ENCODE data around the gene COIL. TPM values are rescaled to one million over a fixed set of nuclear protein-coding genes. Genes with fewer than 3 reads are reported as not detected.
A peak's percentile ranks its signal among the peaks of the same experiment; 100 is the strongest.

COIL gene
- total and polyA plus RNA-seq, 2 of the 13 experiments (the other 11 are each of a cell fraction or from before 2014, with no cell fraction given): 8.1 to 29.4 TPM

DNA sequence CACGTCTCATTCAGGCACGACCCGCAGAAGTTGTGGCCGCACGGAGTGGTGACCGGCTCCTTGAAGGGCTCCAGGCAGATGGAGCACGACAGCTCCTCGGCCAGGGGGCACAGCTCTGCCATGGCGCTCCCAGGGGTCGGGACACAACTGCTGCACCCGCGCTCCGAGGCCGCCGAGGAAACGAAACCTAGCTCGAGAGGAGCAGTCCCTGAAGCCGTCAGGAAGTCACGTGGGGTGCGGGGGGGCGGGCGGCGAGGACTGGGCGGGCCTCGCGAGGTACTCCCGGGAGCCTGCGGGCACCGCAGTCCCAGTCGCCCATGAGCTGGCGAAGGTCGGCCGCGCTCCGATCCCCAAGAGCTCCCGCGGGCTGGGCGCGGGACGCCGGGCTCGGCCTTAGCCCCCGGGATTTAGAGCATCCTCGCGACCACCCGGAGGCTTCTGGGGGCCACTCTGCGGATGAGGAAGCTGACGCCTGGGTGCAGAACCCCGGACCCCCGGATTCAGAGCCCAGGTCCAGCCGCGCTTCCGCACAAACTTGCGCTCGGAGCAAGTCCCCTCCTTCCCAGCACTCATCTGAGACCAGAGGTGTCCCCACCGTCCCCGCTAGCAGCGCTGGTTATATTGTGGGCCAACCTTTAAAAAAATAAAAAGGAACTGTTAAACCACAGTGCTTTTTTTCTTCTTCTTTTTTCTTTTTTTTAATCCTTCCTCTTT, 46.8 kb downstream of the COIL start, which contains the start of gene TRIM25 (continued):
- TF ChIP-seq ZSCAN22 (CRISPR knock-in tag; IDR thresholded peaks at IDR 0.05) (0 out of 2 replicates have a peak, but pooled peaks have one; percentile 49), TOE1 (CRISPR knock-in tag; IDR thresholded peaks at IDR 0.05) (peak; percentile 57; the same call in 1 of the 2 replicates), ZNF121 (CRISPR knock-in tag; IDR thresholded peaks at IDR 0.05) (peak; percentile 76), ZSCAN25 (CRISPR knock-in tag; IDR thresholded peaks at IDR 0.05) (peak; percentile 49; the same call in 1 of the 2 replicates), ZFX (CRISPR knock-in tag; IDR thresholded peaks at IDR 0.05; ENCODE audit: low read depth) (peak; percentile 93), SOX5 (CRISPR knock-in tag; IDR thresholded peaks at IDR 0.05; ENCODE audit: borderline replicate concordance) (peak; percentile 72; the same call in 1 of the 2 replicates), ZNF746 (CRISPR knock-in tag; IDR thresholded peaks at IDR 0.05) (peak; percentile 53; the same call in 1 of the 2 replicates), SOX6 (IDR thresholded peaks at IDR 0.05) (no peak), SOX6 (CRISPR knock-in tag; IDR thresholded peaks at IDR 0.05) (peak; percentile 60), RFX1 (IDR thresholded peaks at IDR 0.05) (no peak), ZBTB8A (CRISPR knock-in tag; IDR thresholded peaks at IDR 0.05; ENCODE audit: borderline replicate concordance, low read depth) (peak; percentile 82; the same call in 1 of the 2 replicates), ZFP36L2 (CRISPR knock-in tag; IDR thresholded peaks at IDR 0.05) (no peak), SRF (IDR thresholded peaks at IDR 0.05; ENCODE audit: low read depth, low read length) (no peak), ZNF547 (CRISPR knock-in tag; IDR thresholded peaks at IDR 0.05) (peak; percentile 82), ZNF75D (CRISPR knock-in tag; IDR thresholded peaks at IDR 0.05; ENCODE audit: borderline replicate concordance) (no peak), ATF7 (IDR thresholded peaks at IDR 0.05) (no peak), ATF7 (CRISPR knock-in tag; IDR thresholded peaks at IDR 0.05) (no peak), MBD4 (IDR thresholded peaks at IDR 0.05; ENCODE audit: borderline replicate concordance, low read length) (no peak)
- TF ChIP-seq, protein P1, sequence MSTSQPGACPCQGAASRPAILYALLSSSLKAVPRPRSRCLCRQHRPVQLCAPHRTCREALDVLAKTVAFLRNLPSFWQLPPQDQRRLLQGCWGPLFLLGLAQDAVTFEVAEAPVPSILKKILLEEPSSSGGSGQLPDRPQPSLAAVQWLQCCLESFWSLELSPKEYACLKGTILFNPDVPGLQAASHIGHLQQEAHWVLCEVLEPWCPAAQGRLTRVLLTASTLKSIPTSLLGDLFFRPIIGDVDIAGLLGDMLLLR (CRISPR knock-in tag; IDR thresholded peaks at IDR 0.05): peak; percentile 56
- TF ChIP-seq, protein P2, sequence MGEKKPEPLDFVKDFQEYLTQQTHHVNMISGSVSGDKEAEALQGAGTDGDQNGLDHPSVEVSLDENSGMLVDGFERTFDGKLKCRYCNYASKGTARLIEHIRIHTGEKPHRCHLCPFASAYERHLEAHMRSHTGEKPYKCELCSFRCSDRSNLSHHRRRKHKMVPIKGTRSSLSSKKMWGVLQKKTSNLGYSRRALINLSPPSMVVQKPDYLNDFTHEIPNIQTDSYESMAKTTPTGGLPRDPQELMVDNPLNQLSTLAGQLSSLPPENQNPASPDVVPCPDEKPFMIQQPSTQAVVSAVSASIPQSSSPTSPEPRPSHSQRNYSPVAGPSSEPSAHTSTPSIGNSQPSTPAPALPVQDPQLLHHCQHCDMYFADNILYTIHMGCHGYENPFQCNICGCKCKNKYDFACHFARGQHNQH (CRISPR knock-in tag; IDR thresholded peaks at IDR 0.05): peak; percentile 89
- TF ChIP-seq, protein P3, sequence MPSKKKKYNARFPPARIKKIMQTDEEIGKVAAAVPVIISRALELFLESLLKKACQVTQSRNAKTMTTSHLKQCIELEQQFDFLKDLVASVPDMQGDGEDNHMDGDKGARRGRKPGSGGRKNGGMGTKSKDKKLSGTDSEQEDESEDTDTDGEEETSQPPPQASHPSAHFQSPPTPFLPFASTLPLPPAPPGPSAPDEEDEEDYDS (CRISPR knock-in tag; IDR thresholded peaks at IDR 0.05): peak; percentile 93
- TF ChIP-seq, protein P4, sequence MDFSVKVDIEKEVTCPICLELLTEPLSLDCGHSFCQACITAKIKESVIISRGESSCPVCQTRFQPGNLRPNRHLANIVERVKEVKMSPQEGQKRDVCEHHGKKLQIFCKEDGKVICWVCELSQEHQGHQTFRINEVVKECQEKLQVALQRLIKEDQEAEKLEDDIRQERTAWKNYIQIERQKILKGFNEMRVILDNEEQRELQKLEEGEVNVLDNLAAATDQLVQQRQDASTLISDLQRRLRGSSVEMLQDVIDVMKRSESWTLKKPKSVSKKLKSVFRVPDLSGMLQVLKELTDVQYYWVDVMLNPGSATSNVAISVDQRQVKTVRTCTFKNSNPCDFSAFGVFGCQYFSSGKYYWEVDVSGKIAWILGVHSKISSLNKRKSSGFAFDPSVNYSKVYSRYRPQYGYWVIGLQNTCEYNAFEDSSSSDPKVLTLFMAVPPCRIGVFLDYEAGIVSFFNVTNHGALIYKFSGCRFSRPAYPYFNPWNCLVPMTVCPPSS (IDR thresholded peaks at IDR 0.05): no peak
- TF ChIP-seq, protein P5, sequence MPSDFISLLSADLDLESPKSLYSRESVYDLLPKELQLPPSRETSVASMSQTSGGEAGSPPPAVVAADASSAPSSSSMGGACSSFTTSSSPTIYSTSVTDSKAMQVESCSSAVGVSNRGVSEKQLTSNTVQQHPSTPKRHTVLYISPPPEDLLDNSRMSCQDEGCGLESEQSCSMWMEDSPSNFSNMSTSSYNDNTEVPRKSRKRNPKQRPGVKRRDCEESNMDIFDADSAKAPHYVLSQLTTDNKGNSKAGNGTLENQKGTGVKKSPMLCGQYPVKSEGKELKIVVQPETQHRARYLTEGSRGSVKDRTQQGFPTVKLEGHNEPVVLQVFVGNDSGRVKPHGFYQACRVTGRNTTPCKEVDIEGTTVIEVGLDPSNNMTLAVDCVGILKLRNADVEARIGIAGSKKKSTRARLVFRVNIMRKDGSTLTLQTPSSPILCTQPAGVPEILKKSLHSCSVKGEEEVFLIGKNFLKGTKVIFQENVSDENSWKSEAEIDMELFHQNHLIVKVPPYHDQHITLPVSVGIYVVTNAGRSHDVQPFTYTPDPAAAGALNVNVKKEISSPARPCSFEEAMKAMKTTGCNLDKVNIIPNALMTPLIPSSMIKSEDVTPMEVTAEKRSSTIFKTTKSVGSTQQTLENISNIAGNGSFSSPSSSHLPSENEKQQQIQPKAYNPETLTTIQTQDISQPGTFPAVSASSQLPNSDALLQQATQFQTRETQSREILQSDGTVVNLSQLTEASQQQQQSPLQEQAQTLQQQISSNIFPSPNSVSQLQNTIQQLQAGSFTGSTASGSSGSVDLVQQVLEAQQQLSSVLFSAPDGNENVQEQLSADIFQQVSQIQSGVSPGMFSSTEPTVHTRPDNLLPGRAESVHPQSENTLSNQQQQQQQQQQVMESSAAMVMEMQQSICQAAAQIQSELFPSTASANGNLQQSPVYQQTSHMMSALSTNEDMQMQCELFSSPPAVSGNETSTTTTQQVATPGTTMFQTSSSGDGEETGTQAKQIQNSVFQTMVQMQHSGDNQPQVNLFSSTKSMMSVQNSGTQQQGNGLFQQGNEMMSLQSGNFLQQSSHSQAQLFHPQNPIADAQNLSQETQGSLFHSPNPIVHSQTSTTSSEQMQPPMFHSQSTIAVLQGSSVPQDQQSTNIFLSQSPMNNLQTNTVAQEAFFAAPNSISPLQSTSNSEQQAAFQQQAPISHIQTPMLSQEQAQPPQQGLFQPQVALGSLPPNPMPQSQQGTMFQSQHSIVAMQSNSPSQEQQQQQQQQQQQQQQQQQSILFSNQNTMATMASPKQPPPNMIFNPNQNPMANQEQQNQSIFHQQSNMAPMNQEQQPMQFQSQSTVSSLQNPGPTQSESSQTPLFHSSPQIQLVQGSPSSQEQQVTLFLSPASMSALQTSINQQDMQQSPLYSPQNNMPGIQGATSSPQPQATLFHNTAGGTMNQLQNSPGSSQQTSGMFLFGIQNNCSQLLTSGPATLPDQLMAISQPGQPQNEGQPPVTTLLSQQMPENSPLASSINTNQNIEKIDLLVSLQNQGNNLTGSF (CRISPR knock-in tag; IDR thresholded peaks at IDR 0.05): peak; percentile 70; the same call in 1 of the 2 replicates
